PC-3 (cell line): ENCODE results near the gene CRYBG3.

ENCODE experiments used
- EZH2 ChIP-seq: fragments of 300-600 bp; sonication (generic); IDR thresholded peaks from one replicate; pipeline ENCODE4 v1.6.1; 2017; ENCODE audit warnings: antibody characterized with exemption, mild to moderate bottlenecking, low read length; ENCODE audit not compliant: unreplicated experiment
- TF ChIP-seq, protein P1 (sequence below): fragments of 300-600 bp; sonication (generic); conservative IDR thresholded peaks from 2 replicates; pipeline ENCODE4 v1.5.1; 2017; ENCODE audit warnings: antibody characterized with exemption, low read depth, mild to moderate bottlenecking, low read length

GRCh38 chr3:97970956-97971620, 149.3 kb downstream of the CRYBG3 start:
- TF ChIP-seq EZH2: no peak
- TF ChIP-seq, protein P1, sequence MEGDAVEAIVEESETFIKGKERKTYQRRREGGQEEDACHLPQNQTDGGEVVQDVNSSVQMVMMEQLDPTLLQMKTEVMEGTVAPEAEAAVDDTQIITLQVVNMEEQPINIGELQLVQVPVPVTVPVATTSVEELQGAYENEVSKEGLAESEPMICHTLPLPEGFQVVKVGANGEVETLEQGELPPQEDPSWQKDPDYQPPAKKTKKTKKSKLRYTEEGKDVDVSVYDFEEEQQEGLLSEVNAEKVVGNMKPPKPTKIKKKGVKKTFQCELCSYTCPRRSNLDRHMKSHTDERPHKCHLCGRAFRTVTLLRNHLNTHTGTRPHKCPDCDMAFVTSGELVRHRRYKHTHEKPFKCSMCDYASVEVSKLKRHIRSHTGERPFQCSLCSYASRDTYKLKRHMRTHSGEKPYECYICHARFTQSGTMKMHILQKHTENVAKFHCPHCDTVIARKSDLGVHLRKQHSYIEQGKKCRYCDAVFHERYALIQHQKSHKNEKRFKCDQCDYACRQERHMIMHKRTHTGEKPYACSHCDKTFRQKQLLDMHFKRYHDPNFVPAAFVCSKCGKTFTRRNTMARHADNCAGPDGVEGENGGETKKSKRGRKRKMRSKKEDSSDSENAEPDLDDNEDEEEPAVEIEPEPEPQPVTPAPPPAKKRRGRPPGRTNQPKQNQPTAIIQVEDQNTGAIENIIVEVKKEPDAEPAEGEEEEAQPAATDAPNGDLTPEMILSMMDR: no peak
